ENCODE measurements around the gene PAPLN.
"Not testable (repeated sequence)": the region's sequence is repeated elsewhere in the genome, so short reads cannot be mapped to it uniquely, and the experiment has no call there.

Gene PAPLN

GRCh38 chr14:73237219-73237785 is at the start of gene PAPLN:
PAPLN (plus strand) TSS chr14:73237506; CDS start chr14:73239779, 2,273 bp downstream.
- DNase-seq, result no peak

- DNase-seq, result peak; percentile 84
Measured at GRCh38 chr14:73188501-73188911, 48.8 kb upstream of the PAPLN start.

- no peak for DNase-seq
Measured at GRCh38 chr14:73189651-73190050, 47.7 kb upstream of the PAPLN start.

GRCh38 chr14:73191441-73191840 is 45.9 kb upstream of the PAPLN start:
- DNase-seq, result no peak

- DNase-seq, result not testable (repeated sequence)
Measured at GRCh38 chr14:73194306-73194705, 43.0 kb upstream of the PAPLN start.

- DNase-seq, result no peak
Measured at GRCh38 chr14:73198253-73198652, 39.1 kb upstream of the PAPLN start.

GRCh38 chr14:73203527-73203926 is 33.8 kb upstream of the PAPLN start:
- no peak for DNase-seq

GRCh38 chr14:73207615-73208014 is 29.7 kb upstream of the PAPLN start:
- no peak for DNase-seq

GRCh38 chr14:73208390-73208789 is 28.9 kb upstream of the PAPLN start:
- no peak for DNase-seq

GRCh38 chr14:73208846-73209245 is 28.5 kb upstream of the PAPLN start:
- DNase-seq, result no peak

GRCh38 chr14:73209953-73210352 is 27.4 kb upstream of the PAPLN start:
- peak; percentile 84 for DNase-seq

- DNase-seq, result no peak
Measured at GRCh38 chr14:73211251-73212040, 25.9 kb upstream of the PAPLN start.

- no peak for DNase-seq
Measured at GRCh38 chr14:73216030-73216429, 21.3 kb upstream of the PAPLN start.

GRCh38 chr14:73217411-73217810 is 19.9 kb upstream of the PAPLN start:
- no peak for DNase-seq

GRCh38 chr14:73220061-73220460 is 17.2 kb upstream of the PAPLN start:
- DNase-seq, result no peak

- no peak for DNase-seq
Measured at GRCh38 chr14:73220634-73221033, 16.7 kb upstream of the PAPLN start.

- DNase-seq, result peak; percentile 36
Measured at GRCh38 chr14:73221945-73222344, 15.4 kb upstream of the PAPLN start.

- no peak for DNase-seq
Measured at GRCh38 chr14:73223049-73223448, 14.3 kb upstream of the PAPLN start.

GRCh38 chr14:73225496-73225895 is 11.8 kb upstream of the PAPLN start:
- no peak for DNase-seq

GRCh38 chr14:73227812-73228781 is 9.2 kb upstream of the PAPLN start:
- DNase-seq, result peak; percentile 72

GRCh38 chr14:73230051-73230450 is 7.3 kb upstream of the PAPLN start:
- DNase-seq, result no peak

GRCh38 chr14:73231981-73232851 is 5.1 kb upstream of the PAPLN start:
- peak; percentile 28 for DNase-seq

All from HCEC 1CT (cell line).